ENCODE data around the gene NPL. TPM values are rescaled to one million over a fixed set of nuclear protein-coding genes. Genes with fewer than 3 reads are reported as not detected.
A peak's percentile ranks its signal among the peaks of the same experiment; 100 is the strongest.

NPL gene
- total and polyA plus RNA-seq, 12 donors = 1.4 to 26.5 (median 3.1) TPM

DNA sequence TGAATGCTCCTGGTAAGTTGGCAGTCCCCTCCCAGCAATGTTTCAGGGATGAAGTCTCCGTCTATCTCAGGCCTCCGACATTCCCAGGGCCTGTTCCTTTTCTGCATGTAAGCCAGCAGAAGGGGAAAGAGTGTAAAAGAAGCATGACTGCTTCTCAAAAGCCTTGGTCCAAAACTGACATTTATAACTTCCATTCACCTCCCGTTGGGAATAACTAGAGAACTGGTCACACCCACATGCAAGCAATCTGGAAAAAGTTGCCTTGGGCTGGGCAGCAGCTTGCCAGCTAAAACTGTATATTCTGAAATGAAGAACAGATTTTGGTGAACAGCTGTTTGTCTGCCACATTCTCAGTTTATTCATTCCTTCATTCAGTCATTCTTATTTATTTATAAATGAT, 24.2 kb upstream of the NPL start:
- ATAC-seq (peak in 1 of 8 donors; percentile 23), DNase-seq (no peak)
- Histone ChIP-seq H3K36me3 (no peaks in the 10 kb centered on the region), H3K4me3 (no peak overlapping the region), H3K4me1 (peaks cover 0 to 31% (median 8%) of the 10 kb centered on the region in 9 donors), H3K27me3 (no peaks in the 10 kb centered on the region), H3K27ac (no peak overlapping the region), H3K9me3 (peaks cover 0 to 8% (median 0%) of the 10 kb centered on the region in 11 donors)
- TF ChIP-seq, protein P1, sequence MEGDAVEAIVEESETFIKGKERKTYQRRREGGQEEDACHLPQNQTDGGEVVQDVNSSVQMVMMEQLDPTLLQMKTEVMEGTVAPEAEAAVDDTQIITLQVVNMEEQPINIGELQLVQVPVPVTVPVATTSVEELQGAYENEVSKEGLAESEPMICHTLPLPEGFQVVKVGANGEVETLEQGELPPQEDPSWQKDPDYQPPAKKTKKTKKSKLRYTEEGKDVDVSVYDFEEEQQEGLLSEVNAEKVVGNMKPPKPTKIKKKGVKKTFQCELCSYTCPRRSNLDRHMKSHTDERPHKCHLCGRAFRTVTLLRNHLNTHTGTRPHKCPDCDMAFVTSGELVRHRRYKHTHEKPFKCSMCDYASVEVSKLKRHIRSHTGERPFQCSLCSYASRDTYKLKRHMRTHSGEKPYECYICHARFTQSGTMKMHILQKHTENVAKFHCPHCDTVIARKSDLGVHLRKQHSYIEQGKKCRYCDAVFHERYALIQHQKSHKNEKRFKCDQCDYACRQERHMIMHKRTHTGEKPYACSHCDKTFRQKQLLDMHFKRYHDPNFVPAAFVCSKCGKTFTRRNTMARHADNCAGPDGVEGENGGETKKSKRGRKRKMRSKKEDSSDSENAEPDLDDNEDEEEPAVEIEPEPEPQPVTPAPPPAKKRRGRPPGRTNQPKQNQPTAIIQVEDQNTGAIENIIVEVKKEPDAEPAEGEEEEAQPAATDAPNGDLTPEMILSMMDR (IDR thresholded peaks at IDR 0.05) = no peak
- intact Hi-C loops (cut with DNase I) = loop anchor here in 1 of 10 donors (10.0 kb wide), 1 partner anchor 61 kb away; no protein-coding TSS in a partner anchor
- WGBS, 2 donors = 24 to 40% methylated on average over 3 of the region's 3 CpGs

DNA sequence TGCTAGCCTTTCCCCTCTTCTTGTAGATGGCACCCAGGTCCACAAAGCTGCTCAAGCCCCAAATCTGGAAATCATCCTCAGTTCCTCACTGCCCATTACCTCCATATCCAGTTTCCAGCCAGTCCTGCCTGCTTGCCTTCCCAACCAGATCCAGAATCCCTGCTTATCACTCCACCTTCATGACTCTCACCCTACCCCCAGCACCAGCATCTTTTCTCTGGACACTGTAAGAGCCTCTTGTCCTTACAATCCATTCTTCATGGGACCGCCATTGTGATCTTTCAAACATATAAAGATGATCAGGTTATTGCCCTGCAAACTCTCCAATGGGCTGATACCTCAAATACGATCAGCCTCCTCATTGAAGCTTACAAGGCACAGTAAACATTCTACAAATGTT, 23.5 kb upstream of the NPL start:
- Histone ChIP-seq H3K27me3 (no peaks in the 10 kb centered on the region), H3K9me3 (peaks cover 0 to 8% (median 0%) of the 10 kb centered on the region in 11 donors), H3K36me3 (no peaks in the 10 kb centered on the region), H3K4me3 (no peak overlapping the region), H3K4me1 (peaks cover 0 to 33% (median 8%) of the 10 kb centered on the region in 9 donors), H3K27ac (no peak overlapping the region)
- TF ChIP-seq, protein P1 (IDR thresholded peaks at IDR 0.05) = no peak
- no peak for DNase-seq
- intact Hi-C loops (cut with DNase I) = loop anchor here in 1 of 10 donors (10.0 kb wide), 1 partner anchor 61 kb away; no protein-coding TSS in a partner anchor
- ATAC-seq = no peak
- WGBS, 2 donors = 98 to 99% methylated on average over 2 of the region's 2 CpGs

DNA sequence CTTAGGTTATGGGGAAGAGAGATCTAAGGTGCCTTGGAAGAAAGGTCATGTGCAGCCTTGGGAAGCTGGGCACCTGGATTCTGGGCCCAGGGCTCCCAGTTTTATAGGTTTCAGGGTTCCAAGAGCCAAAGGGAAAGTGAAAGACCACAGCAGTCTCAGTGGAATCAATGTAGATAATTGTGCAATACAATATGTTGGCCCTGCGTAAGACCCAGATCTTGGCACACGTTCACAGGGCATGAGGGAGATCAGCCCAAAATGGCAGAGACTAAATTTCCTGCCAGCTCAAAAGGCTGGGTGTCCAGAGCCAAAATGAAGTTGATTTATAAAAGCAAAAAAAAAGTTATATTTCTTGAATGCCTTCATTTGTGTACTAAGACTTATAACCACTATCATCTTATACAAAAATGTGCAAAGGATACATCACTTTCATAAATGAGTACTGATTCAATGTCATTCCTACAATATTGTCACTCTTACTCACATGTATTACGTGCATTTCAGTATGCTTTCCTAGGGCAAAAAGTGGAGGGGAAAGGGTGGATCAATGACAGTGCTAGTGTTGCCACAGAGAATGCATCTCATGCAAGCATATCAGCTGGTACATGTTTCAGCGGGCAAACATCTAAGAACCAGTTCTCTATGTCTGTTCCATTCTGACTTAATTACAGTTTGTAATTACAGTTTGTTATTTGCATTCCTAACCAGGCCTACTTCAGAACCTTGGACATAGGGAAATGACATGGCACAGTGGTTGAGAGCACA, 22.5 kb upstream of the NPL start:
- ATAC-seq = no peak
- H3K36me3 ChIP-seq = no peaks in the 10 kb centered on the region
- no peaks in the 10 kb centered on the region for H3K27me3 ChIP-seq
- 88 to 99% methylated on average over 4 of the region's 4 CpGs for WGBS, 2 donors
- no peak for DNase-seq
- no peak overlapping the region for H3K27ac ChIP-seq
- TF ChIP-seq, protein P1 (IDR thresholded peaks at IDR 0.05) = no peak
- H3K9me3 ChIP-seq = no peaks in the 10 kb centered on the region
- no peak overlapping the region for H3K4me3 ChIP-seq
- intact Hi-C loops (cut with DNase I) = loop anchor here in 1 of 10 donors (10.0 kb wide), 1 partner anchor 62 kb away; no protein-coding TSS in a partner anchor
- H3K4me1 ChIP-seq = peaks cover 0 to 33% (median 8%) of the 10 kb centered on the region in 9 donors

DNA sequence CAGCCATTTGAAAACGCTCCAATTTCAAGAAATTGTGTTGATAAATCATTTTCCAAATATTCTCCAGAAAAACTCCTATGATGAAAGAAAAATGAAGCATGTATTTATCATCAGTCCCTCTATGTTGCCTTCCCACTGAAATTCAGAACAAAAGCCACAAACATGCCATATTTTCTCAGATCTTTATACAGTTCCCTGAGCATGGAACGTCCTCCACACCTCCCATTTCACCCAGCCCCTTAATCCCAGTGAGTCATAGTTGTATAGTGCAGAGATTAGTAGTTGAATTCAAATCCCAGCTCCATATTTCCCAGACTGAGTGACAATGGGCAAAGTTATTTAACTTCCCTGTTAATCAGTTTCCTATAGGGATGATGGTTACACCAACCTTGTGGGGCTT, 20.6 kb upstream of the NPL start:
- Histone ChIP-seq H3K27ac (no peak overlapping the region), H3K27me3 (no peaks in the 10 kb centered on the region), H3K4me3 (no peak overlapping the region), H3K4me1 (peaks cover 0 to 33% (median 8%) of the 10 kb centered on the region in 9 donors), H3K36me3 (no peaks in the 10 kb centered on the region), H3K9me3 (no peaks in the 10 kb centered on the region)
- peak in 3 of 8 donors; percentile 40 to 57 (median 52) for ATAC-seq
- WGBS, 2 donors = 43 to 66% methylated on average over 2 of the region's 2 CpGs
- DNase-seq = peak in 1 of 2 donors; percentile 25
- intact Hi-C loops (cut with DNase I) = loop anchor here in 1 of 10 donors (2.0 to 10.0 kb wide), 2 partner anchors 48 to 64 kb away; no protein-coding TSS in a partner anchor
- TF ChIP-seq, protein P1 (IDR thresholded peaks at IDR 0.05) = no peak
